AG09309 (cell line): ENCODE results near the gene SEPHS1.
A peak's percentile ranks its signal among the peaks of the same experiment; 100 is the strongest.
"Not testable (repeated sequence)": the region's sequence is repeated elsewhere in the genome, so short reads cannot be mapped to it uniquely, and the experiment has no call there.

ENCODE experiments used
- DNase-seq: peaks from one replicate; pipeline ENCODE4 v3.0.0-alpha.2; 2010; ENCODE audit warnings: low read depth
- H3K4me3 ChIP-seq: 2 replicates; pipeline ENCODE4 v1.5.1; 2011; ENCODE audit warnings: mild to moderate bottlenecking, low read depth, low read length, moderate library complexity; ENCODE audit not compliant: control insufficient read depth
- CTCF ChIP-seq: IDR thresholded peaks from 2 replicates; pipeline ENCODE4 v1.5.1; 2011; ENCODE audit warnings: mild to moderate bottlenecking, low read depth, low read length, inconsistent platforms; ENCODE audit not compliant: insufficient read depth, control insufficient read depth; ENCODE audit errors: missing control alignments

SEPHS1 gene

DNA sequence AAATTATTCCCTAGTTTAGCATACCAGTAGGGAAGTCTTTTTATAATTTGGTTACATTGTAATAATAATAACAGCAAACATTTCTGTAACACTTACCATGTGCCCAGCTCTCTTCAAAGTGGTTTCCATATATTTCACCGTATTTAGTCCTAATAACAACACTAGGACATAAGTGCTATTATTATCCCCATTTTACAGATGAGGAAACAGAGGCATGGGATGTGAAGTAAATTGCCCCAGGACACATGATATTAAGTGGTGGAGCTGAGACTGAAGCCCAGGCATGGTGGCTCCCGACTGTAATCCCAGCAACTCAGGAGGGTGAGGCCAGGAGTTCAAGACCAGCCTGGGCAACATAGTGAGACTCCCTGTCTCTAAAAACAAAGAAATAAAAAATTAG, 53.3 kb downstream of the SEPHS1 start:
- no peak for TF ChIP-seq CTCF
- H3K4me3 ChIP-seq: no peak overlapping the region
- DNase-seq: no peak

DNA sequence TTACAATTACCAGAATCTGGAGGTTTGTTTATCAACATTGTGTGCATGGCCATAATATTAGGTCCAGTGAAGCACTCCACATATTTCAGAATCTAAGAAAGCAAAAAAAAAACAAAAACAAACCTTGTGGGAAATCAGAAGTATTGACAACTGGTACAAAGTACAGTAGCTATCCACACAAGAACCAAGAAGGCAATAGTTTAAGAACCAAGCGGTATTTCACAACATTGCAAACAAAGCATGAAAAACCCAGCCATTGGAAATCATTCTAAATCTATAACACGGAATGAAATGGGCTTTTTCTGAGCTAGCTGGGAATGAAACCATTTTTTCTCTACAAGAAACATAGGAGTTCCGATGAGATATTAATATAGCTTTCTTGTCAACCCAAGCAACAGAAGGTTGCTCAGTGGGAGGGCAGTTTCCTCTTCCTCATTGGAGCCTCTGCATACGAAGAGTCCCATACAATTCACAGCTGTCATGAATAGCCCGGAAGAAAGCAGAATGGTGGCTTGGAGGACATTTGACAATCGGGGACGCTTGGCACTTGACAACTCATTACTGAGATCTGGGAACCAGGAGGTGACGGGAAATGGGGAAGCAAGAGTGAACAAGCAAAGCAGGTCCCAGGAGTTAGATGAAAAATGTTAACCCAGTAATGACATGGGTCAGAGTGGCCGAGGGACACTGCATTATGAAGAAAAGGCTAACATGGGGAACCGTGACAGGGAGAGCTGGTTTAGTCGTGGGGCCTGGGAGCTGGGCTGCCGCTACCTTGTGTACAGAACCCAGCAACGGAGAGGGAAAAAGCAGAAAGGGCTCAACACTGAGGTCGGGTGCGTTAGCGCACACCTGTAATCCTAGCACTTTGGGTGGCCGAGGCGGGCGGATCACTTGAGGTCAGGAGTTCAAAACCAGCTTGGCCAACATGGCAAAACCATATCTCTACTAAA, 56.0 kb downstream of the SEPHS1 start:
- TF ChIP-seq CTCF: no peak
- H3K4me3 ChIP-seq: no peak overlapping the region
- no peak for DNase-seq

GRCh38 chr10:13291061-13291460, 57.0 kb downstream of the SEPHS1 start:
- TF ChIP-seq CTCF: no peak
- no peak overlapping the region for H3K4me3 ChIP-seq
- DNase-seq: no peak

DNA sequence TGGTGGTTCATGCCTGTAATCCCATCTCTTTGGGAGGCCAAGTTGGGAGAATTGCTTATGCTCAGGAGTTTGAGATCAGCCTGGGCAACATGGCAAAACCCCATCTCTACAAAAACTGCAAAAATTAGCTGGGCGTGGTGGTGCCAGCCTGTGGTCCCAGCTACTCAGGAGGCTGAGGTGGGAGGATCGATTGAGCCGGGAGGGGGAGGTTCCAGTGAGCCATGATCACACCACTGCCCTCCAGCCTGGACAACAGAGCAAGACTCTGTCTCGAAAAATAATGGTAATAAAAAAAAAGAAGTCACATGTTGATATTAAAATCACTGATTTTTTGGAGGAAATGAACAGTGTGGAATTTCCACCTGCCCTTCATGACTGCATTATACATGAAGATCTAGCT, 64.0 kb downstream of the SEPHS1 start:
- TF ChIP-seq CTCF: no peak
- no peak overlapping the region for H3K4me3 ChIP-seq
- DNase-seq: no peak

- not testable (repeated sequence) for DNase-seq, H3K4me3 ChIP-seq
These were observed 65.7 kb downstream of the SEPHS1 start for GRCh38 chr10:13282348-13282747.

- H3K4me3 ChIP-seq: no peak overlapping the region
- peak; percentile 42 for TF ChIP-seq CTCF
- peak; percentile 13 for DNase-seq
These were observed 71.2 kb downstream of the SEPHS1 start for GRCh38 chr10:13276749-13277365.

- H3K4me3 ChIP-seq, DNase-seq: not testable (repeated sequence)
These were observed 71.9 kb downstream of the SEPHS1 start for GRCh38 chr10:13276146-13276545.
